Cardiac fibroblast (primary cell): ENCODE results near the gene TBL2.
"Not testable (repeated sequence)": the region's sequence is repeated elsewhere in the genome, so short reads cannot be mapped to it uniquely, and the experiment has no call there.

Source experiments
- DNase-seq, 2 donors: peaks; one replicate each; pipeline versions ENCODE4 v3.0.0 to v3.0.0-alpha.2; 2010; ENCODE audit warnings: low read depth in 2 of 2
- H3K4me3 ChIP-seq, 2 donors: replicated peaks in 1 of 2; 1 replicate in 1 of 2; 2 replicates in 1 of 2; pipeline ENCODE4 v1.5.1; 2011; ENCODE audit warnings: low read depth in 2 of 2, low read length in 2 of 2, mild to moderate bottlenecking in 2 of 2, moderate library complexity in 1 of 2
- CTCF ChIP-seq: IDR thresholded peaks from one replicate; pipeline ENCODE4 v1.5.1; 2011; ENCODE audit warnings: low read depth, mild to moderate bottlenecking, low read length, inconsistent platforms

Gene TBL2

DNA sequence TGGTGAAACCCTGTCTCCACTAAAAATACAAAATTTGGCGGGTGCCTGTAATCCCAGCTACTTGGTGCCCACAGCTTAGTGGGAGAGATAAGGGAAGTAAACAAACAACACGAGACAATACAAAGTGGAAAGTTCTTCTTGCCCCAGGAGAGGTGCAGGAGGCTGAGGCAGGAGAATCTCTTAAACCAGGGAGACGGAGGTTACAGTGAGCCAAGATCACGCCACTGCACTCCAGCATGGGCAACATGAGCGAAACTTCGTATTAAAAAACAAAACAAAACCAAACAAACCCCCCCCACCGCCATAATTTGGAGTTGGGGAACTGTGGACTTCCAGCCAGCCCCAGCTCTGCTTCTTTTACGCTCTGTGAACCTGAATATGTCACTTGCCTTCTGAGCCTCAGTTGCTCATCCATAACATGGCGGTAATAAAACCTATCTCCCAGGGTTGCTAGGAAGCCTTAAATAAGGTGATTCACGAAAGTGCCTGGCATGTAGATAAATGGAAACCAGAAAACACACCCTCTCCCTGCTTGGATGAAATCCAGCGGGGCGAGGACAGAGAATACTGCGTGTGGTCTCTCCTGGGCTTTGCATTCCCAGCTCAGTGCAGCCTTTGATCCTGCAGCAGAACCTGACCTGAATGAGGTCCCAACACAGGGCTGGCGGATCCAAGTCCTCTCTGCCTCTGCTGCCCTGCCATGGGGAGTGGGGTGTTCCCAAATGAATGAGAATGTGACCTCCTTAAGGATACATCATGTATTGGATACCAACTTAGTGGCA lies 35.8 kb upstream of the TBL2 start:
- no peak for TF ChIP-seq CTCF
- no peak overlapping the region for H3K4me3 ChIP-seq
- no peak for DNase-seq

DNA sequence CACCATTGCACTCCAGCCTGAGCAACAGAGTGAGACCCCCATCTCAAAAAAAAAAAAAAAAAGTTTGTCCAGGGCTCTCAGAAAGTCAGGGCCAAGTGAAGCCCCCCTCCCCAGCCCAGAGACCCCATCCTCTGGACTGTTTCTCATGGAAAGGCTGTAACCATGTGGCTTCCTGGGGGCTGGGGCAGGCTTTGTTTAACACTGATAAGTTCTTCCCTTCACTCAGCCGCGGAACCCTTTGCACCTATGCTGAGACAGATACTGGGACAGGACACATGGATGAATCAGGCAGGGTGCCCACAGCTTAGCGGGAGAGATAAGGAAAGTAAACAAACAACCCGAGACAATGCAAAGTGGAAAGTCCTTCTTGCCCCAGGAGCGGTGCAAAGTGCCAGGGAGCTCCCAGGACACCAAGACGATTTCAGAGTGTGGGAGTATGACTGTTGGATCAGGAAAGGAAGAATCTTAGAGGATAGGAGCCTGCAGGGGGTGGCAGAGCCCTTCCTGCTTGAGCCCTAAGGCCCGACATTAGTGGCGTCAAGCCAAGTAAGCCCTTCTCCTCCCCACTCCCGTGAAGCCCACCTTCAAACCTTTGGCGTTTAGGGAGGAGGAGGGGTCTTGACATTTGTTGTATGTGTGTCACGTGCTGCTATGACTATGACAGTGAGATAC lies 34.4 kb upstream of the TBL2 start:
- peak; percentile 39 for TF ChIP-seq CTCF
- DNase-seq, result peak; percentile 52 to 56
- no peak overlapping the region for H3K4me3 ChIP-seq

DNA sequence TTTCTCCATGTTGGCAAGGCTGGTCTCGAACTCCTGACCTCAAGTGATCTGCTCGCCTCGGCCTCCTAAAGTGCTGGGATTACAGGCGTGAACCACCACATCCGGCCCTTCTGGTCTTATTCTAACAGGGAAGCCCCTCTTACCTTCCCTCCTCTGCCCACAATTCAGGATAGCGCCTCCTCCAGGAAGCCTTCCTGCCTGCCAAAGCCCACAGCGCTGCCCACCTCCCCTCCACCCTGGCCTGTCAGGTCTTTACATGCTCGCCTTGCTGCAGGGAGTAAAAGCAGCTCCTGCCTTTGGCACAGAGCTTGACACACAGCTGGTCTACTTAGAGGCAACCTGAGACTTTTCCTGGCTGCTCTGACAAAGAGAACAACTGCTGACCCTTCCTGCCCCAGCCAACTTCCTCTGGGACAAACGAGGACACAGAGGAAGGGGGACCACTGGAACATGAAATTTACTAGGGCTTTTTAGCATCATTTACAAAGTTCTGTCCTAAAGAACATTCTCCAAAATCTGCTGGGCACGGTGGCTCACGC lies 32.7 kb upstream of the TBL2 start:
- no peak for TF ChIP-seq CTCF
- no peak overlapping the region for H3K4me3 ChIP-seq
- no peak for DNase-seq

GRCh38 chr7:73610105-73610504 lies 31.7 kb upstream of the TBL2 start:
- TF ChIP-seq CTCF, result no peak
- no peak overlapping the region for H3K4me3 ChIP-seq
- no peak for DNase-seq

GRCh38 chr7:73607692-73607983 lies 29.3 kb upstream of the TBL2 start:
- not testable (repeated sequence) for H3K4me3 ChIP-seq

DNA sequence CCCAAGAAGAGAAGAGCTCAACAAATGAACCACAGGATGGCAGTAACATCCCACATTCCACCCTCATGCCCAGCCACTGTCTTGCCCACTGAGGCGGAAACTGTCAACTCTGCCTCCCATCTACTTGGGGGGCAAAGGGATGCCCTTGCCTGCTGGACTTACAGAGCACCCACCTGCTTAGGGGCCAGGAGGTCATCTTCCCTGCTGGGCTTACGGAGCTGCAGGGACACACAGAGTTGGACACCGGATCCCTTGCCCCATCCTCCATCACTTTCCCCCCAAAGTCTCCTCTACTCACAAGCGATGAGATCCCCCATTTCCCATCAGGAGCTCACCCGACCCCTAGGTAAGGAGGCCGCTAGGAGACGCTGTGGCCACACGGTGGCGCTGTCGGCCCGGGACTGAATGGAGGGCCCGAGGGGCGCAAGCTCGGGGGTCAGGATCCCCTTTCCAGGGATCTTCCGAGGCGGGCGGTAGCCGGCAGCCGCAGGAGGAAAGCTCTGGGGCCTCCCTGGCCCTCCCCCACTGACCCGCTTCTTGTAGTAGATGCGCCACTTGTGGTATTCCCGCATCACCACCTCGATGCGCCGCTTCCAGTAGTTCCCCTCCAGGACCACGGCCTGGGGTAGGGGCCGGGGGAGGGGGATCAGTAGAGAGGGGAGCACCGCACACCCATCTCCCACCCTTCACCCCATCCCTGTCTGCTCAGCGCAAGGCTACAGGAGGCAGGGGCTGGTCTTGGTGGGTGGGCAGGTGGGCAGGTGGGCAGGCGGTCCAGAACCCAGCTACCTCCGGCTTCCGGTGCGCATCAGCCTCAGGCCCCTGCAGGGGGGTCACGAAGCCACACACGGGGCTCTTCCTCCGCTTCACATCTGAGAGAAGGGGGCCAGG lies 28.7 kb upstream of the TBL2 start:
- TF ChIP-seq CTCF, result peak; percentile 95
- DNase-seq, result peak; percentile 43 to 44
- H3K4me3 ChIP-seq, result no peak overlapping the region

More at GRCh38 chr7:73607692-73607983, 29.3 kb upstream of the TBL2 start:
- not testable (repeated sequence) for DNase-seq
